GM10266 (cell line): ENCODE results near the gene LETM1.

ENCODE experiments used
- DNase-seq: peaks from one replicate; pipeline ENCODE4 v3.0.0; 2012; ENCODE audit errors: extremely low spot score
- CTCF ChIP-seq: IDR thresholded peaks from 2 replicates; pipeline ENCODE4 v1.5.1; 2012; ENCODE audit warnings: mild to moderate bottlenecking, low read depth; ENCODE audit not compliant: control insufficient read depth, insufficient read depth; ENCODE audit errors: missing control alignments

Gene LETM1

GRCh38 chr4:1826531-1827350 is 29.2 kb downstream of the LETM1 start:
- DNase-seq = no peak
- no peak for TF ChIP-seq CTCF

GRCh38 chr4:1825326-1825725 is 30.6 kb downstream of the LETM1 start:
- no peak for DNase-seq
- TF ChIP-seq CTCF = no peak

- TF ChIP-seq CTCF = peak; percentile 8
These were observed 31.2 kb downstream of the LETM1 start for GRCh38 chr4:1824746-1825145.

GRCh38 chr4:1823545-1823932 is 32.4 kb downstream of the LETM1 start:
- DNase-seq = no peak
- no peak for TF ChIP-seq CTCF

More at GRCh38 chr4:1824746-1825145, 31.2 kb downstream of the LETM1 start:
- no peak for DNase-seq

GRCh38 chr4:1822568-1823544 is 33.1 kb downstream of the LETM1 start:
- DNase-seq = no peak
- no peak for TF ChIP-seq CTCF

- TF ChIP-seq CTCF = no peak
- DNase-seq = no peak
These were observed 34.0 kb downstream of the LETM1 start for GRCh38 chr4:1821679-1822567.
